ENCODE measurements around the gene JMJD8. TPM values are rescaled to one million over a fixed set of nuclear protein-coding genes. Genes with fewer than 3 reads are reported as not detected.

Gene JMJD8
- total RNA-seq, 1 experiment from 2014 or later: 73.9 TPM

DNA sequence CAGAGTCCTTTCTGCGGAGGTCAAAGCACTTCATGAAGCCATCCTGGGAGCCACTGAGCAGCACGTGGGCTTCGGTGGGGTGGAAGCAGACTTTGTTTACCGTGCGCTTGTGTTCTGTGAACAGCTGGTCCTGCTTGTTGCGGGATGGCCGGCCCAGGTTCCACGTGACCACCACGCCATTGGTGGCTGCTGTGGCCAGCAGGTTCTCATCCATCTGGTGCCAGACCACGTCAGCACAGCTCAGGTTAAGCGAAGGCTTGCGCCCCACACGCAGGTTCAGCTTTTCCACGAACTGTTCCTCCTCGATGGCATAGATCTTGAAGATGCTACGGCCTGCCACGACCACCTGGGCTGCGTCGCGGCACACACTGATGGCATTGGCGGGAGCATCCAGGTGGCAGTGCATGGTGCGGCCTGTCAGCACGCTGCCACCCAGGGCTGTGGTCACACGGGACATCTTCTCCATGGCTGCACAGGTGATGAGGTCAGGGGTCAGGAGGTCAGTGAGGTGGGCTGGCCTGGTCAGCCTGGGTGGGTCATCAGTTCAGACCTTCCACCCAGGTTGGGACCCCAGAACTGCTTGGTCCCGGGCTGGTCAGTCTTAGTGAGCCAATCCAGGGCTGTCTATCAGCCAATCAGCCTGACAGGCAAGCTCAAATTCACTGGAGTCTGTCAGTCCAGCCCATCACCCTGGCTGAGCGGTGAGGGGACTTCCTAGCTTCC is 5.2 kb upstream of the JMJD8 start:
- intact Hi-C loops (cut with micrococcal nuclease; ENCODE audit: unreplicated experiment) (loop anchor here (10.0 kb wide), 1 partner anchor 1085 kb away; the partner anchor contains the start of genes EME2, MRPS34 and NME3), in situ Hi-C loops (cut with HindIII; ENCODE audit: low pct_unique_long_range_greater_than_20kb, low sequenced_read_pairs) (no loop called here)
- peaks cover 4% of the 10 kb centered on the region; the same call in 1 of the 2 replicates for H3K36me3 ChIP-seq (ENCODE audit: control insufficient read depth, insufficient read depth, low read length)
- peak overlapping the region; percentile 94 for H3K27ac ChIP-seq (ENCODE audit: low read length)
- ATAC-seq (peak; percentile 3; the same call in 1 of the 2 replicates), DNase-seq (ENCODE audit: low read depth, low spot score) (no peak)
- no peaks in the 10 kb centered on the region for H3K9me3 ChIP-seq (ENCODE audit: control insufficient read depth, insufficient read depth, low read depth, low read length)
- H3K4me3 ChIP-seq (ENCODE audit: low read depth in 2 of 2, low read length in 2 of 2): peak overlapping the region; percentile 91 to 96
- ChIA-PET CTCF (no interaction called here), POLR2A (interaction anchor here (0.6 kb wide), 1 partner anchor 119 kb away, joined by 3 read pairs; no protein-coding TSS in a partner anchor)
- no peaks in the 10 kb centered on the region for H3K27me3 ChIP-seq (ENCODE audit: control insufficient read depth, insufficient read depth, low read length)
- no TSS peak for BruUV-seq (replicated peaks)
- peaks cover 13% of the 10 kb centered on the region for H3K4me1 ChIP-seq (ENCODE audit: control insufficient read depth, insufficient read depth, low read length)
- TF ChIP-seq REST (IDR thresholded peaks at IDR 0.05; ENCODE audit: insufficient read depth in 1 of 2, low read depth in 2 of 2, low read length in 1 of 2) (no peak), POLR2AphosphoS5 (IDR thresholded peaks at IDR 0.05; ENCODE audit: low read depth, low read length) (no peak)
- TF ChIP-seq, protein P1, sequence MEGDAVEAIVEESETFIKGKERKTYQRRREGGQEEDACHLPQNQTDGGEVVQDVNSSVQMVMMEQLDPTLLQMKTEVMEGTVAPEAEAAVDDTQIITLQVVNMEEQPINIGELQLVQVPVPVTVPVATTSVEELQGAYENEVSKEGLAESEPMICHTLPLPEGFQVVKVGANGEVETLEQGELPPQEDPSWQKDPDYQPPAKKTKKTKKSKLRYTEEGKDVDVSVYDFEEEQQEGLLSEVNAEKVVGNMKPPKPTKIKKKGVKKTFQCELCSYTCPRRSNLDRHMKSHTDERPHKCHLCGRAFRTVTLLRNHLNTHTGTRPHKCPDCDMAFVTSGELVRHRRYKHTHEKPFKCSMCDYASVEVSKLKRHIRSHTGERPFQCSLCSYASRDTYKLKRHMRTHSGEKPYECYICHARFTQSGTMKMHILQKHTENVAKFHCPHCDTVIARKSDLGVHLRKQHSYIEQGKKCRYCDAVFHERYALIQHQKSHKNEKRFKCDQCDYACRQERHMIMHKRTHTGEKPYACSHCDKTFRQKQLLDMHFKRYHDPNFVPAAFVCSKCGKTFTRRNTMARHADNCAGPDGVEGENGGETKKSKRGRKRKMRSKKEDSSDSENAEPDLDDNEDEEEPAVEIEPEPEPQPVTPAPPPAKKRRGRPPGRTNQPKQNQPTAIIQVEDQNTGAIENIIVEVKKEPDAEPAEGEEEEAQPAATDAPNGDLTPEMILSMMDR (IDR thresholded peaks at IDR 0.05): no peak

DNA sequence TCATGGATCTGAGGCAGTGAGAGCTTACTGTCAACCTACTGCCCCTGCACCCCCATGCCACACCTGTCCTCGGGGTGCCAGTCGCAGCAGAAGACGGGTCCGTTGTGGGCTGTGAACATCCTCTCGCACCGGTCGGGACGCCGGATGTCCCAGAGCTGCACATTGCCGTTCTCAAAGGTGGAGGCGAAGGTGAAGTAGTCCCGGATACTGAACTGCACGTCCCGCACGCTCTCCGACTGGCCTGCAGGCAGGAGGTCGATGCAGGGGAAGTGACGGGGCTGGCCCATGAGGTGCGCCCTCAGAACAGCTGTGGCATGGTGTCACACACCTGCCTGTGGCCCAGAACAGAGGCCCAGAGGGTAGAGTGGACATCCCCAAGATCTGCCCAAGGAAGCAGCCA is 3.4 kb upstream of the JMJD8 start:
- no peaks in the 10 kb centered on the region for H3K27me3 ChIP-seq (ENCODE audit: control insufficient read depth, insufficient read depth, low read length)
- BruUV-seq (replicated peaks): no TSS peak

More for the DNA sequence above, 3.4 kb upstream of the JMJD8 start:
- H3K9me3 ChIP-seq (ENCODE audit: control insufficient read depth, insufficient read depth, low read depth, low read length): no peaks in the 10 kb centered on the region
- ATAC-seq (no peak), DNase-seq (ENCODE audit: low read depth, low spot score) (no peak)
- in situ Hi-C loops (cut with HindIII; ENCODE audit: low pct_unique_long_range_greater_than_20kb, low sequenced_read_pairs) (no loop called here), intact Hi-C loops (cut with micrococcal nuclease; ENCODE audit: unreplicated experiment) (loop anchor here (10.0 kb wide), 1 partner anchor 1087 kb away; the partner anchor contains the start of genes EME2, MRPS34 and NME3)
- CTCF ChIA-PET: no interaction called here
- TF ChIP-seq POLR2AphosphoS5 (IDR thresholded peaks at IDR 0.05; ENCODE audit: low read depth, low read length) (no peak), SIN3A (IDR thresholded peaks at IDR 0.05; ENCODE audit: borderline replicate concordance, insufficient read depth, low read depth, low read length) (no peak), TCF7L2 (IDR thresholded peaks at IDR 0.05; ENCODE audit: low read depth, low read length) (no peak), REST (IDR thresholded peaks at IDR 0.05; ENCODE audit: insufficient read depth in 1 of 2, low read depth in 2 of 2, low read length in 1 of 2) (no peak)
- TF ChIP-seq, protein P1 (IDR thresholded peaks at IDR 0.05): no peak
- no peak overlapping the region for H3K4me3 ChIP-seq (ENCODE audit: low read depth in 2 of 2, low read length in 2 of 2)
- H3K4me1 ChIP-seq (ENCODE audit: control insufficient read depth, insufficient read depth, low read length): peaks cover 15% of the 10 kb centered on the region
- POLR2A ChIA-PET: no interaction called here
- no peak overlapping the region for H3K27ac ChIP-seq (ENCODE audit: low read length)
- peaks cover 10% of the 10 kb centered on the region; the same call in 1 of the 2 replicates for H3K36me3 ChIP-seq (ENCODE audit: control insufficient read depth, insufficient read depth, low read length)
